ENCODE measurements around the gene HADHA.

HADHA gene

GRCh38 chr2:26283606-26284005, 39.2 kb upstream of the HADHA start:
- no peaks in the 10 kb centered on the region for H3K4me1 ChIP-seq (ENCODE audit: control insufficient read depth in 1 of 2, insufficient read depth in 1 of 2, low read depth in 1 of 2, low read length in 1 of 2)
- H3K27me3 ChIP-seq = no peaks in the 10 kb centered on the region
- no peaks in the 10 kb centered on the region for H3K9me3 ChIP-seq
- peaks cover 99% of the 10 kb centered on the region for H3K36me3 ChIP-seq
- TF ChIP-seq CTCF (IDR thresholded peaks at IDR 0.05) = no peak
- H3K27ac ChIP-seq = no peak overlapping the region
- H3K4me3 ChIP-seq (ENCODE audit: low read depth in 1 of 2, low read length in 1 of 2) = no peak overlapping the region

GRCh38 chr2:26281226-26281625, 36.8 kb upstream of the HADHA start:
- no peaks in the 10 kb centered on the region for H3K27me3 ChIP-seq
- TF ChIP-seq CTCF (IDR thresholded peaks at IDR 0.05) = no peak
- no peaks in the 10 kb centered on the region for H3K9me3 ChIP-seq
- no peak overlapping the region for H3K4me3 ChIP-seq (ENCODE audit: low read depth in 1 of 2, low read length in 1 of 2)
- no peaks in the 10 kb centered on the region for H3K4me1 ChIP-seq (ENCODE audit: control insufficient read depth in 1 of 2, insufficient read depth in 1 of 2, low read depth in 1 of 2, low read length in 1 of 2)
- no peak overlapping the region for H3K27ac ChIP-seq
- H3K36me3 ChIP-seq = peaks cover 99% of the 10 kb centered on the region

GRCh38 chr2:26279886-26280285, 35.5 kb upstream of the HADHA start:
- Histone ChIP-seq H3K9me3 (no peaks in the 10 kb centered on the region), H3K4me1 (ENCODE audit: control insufficient read depth in 1 of 2, insufficient read depth in 1 of 2, low read depth in 1 of 2, low read length in 1 of 2) (no peaks in the 10 kb centered on the region), H3K27me3 (no peaks in the 10 kb centered on the region), H3K27ac (no peak overlapping the region), H3K36me3 (peaks cover 98% of the 10 kb centered on the region), H3K4me3 (ENCODE audit: low read depth in 1 of 2, low read length in 1 of 2) (no peak overlapping the region)
- TF ChIP-seq CTCF (IDR thresholded peaks at IDR 0.05) = no peak

- peaks cover 76% of the 10 kb centered on the region for H3K36me3 ChIP-seq
- H3K4me1 ChIP-seq (ENCODE audit: control insufficient read depth in 1 of 2, insufficient read depth in 1 of 2, low read depth in 1 of 2, low read length in 1 of 2) = peaks cover 8 to 10% of the 10 kb centered on the region in 2 experiments
- no peak overlapping the region for H3K4me3 ChIP-seq (ENCODE audit: low read depth in 1 of 2, low read length in 1 of 2)
- no peak overlapping the region for H3K27ac ChIP-seq
- no peak for TF ChIP-seq CTCF (IDR thresholded peaks at IDR 0.05)
- H3K27me3 ChIP-seq = no peaks in the 10 kb centered on the region
- no peaks in the 10 kb centered on the region for H3K9me3 ChIP-seq
Observed at GRCh38 chr2:26276484-26277227, 32.2 kb upstream of the HADHA start.

GRCh38 chr2:26274058-26274613, 29.7 kb upstream of the HADHA start:
- Histone ChIP-seq H3K9me3 (no peaks in the 10 kb centered on the region), H3K27me3 (no peaks in the 10 kb centered on the region), H3K36me3 (peaks cover 60% of the 10 kb centered on the region), H3K4me3 (ENCODE audit: low read depth in 1 of 2, low read length in 1 of 2) (no peak overlapping the region), H3K4me1 (ENCODE audit: control insufficient read depth in 1 of 2, insufficient read depth in 1 of 2, low read depth in 1 of 2, low read length in 1 of 2) (peaks cover 11% of the 10 kb centered on the region in 2 experiments), H3K27ac (no peak overlapping the region)
- no peak for TF ChIP-seq CTCF (IDR thresholded peaks at IDR 0.05)
